ENCODE results near the gene NT5DC1. TPM values are rescaled to one million over a fixed set of nuclear protein-coding genes. Genes with fewer than 3 reads are reported as not detected.

The NT5DC1 gene
- total RNA-seq, 1 donor from 2014 or later, result 49.7 TPM

GRCh38 chr6:116175344-116175743 is 74.7 kb downstream of the NT5DC1 start:
- Histone ChIP-seq H3K4me3 (no peak overlapping the region), H3K27me3 (no peaks in the 10 kb centered on the region), H3K36me3 (no peaks in the 10 kb centered on the region), H3K27ac (no peak overlapping the region), H3K9me3 (no peaks in the 10 kb centered on the region), H3K4me1 (no peaks in the 10 kb centered on the region)
- no peak for ATAC-seq
- intact Hi-C loops (cut with DNase I), result no loop called here
- no peak for DNase-seq
- no peak for TF ChIP-seq CTCF (IDR thresholded peaks at IDR 0.05)

- no peak for ATAC-seq
Observed at GRCh38 chr6:116176596-116176995, 75.9 kb downstream of the NT5DC1 start.

GRCh38 chr6:116180375-116180774 is 79.7 kb downstream of the NT5DC1 start:
- no peaks in the 10 kb centered on the region for H3K27me3 ChIP-seq
- intact Hi-C loops (cut with DNase I), result no loop called here
- H3K9me3 ChIP-seq, result no peaks in the 10 kb centered on the region
- H3K4me1 ChIP-seq, result no peaks in the 10 kb centered on the region
- DNase-seq (no peak), ATAC-seq (no peak)
- H3K36me3 ChIP-seq, result no peaks in the 10 kb centered on the region
- H3K4me3 ChIP-seq, result no peak overlapping the region
- H3K27ac ChIP-seq, result no peak overlapping the region
- TF ChIP-seq CTCF (IDR thresholded peaks at IDR 0.05), result no peak

More at GRCh38 chr6:116176596-116176995, 75.9 kb downstream of the NT5DC1 start:
- no peaks in the 10 kb centered on the region for H3K27me3 ChIP-seq
- no peak overlapping the region for H3K4me3 ChIP-seq
- H3K36me3 ChIP-seq, result no peaks in the 10 kb centered on the region
- H3K27ac ChIP-seq, result no peak overlapping the region
- no peaks in the 10 kb centered on the region for H3K4me1 ChIP-seq
- no peak for TF ChIP-seq CTCF (IDR thresholded peaks at IDR 0.05)
- no peaks in the 10 kb centered on the region for H3K9me3 ChIP-seq
- DNase-seq, result no peak
- intact Hi-C loops (cut with DNase I), result no loop called here

- DNase-seq, result no peak
- no peak for TF ChIP-seq CTCF (IDR thresholded peaks at IDR 0.05)
- intact Hi-C loops (cut with DNase I), result no loop called here
Observed at GRCh38 chr6:116189472-116189871, 88.8 kb downstream of the NT5DC1 start.

GRCh38 chr6:116190550-116190949 is 89.9 kb downstream of the NT5DC1 start:
- DNase-seq, result no peak

More at GRCh38 chr6:116189472-116189871, 88.8 kb downstream of the NT5DC1 start:
- Histone ChIP-seq H3K27ac (no peak overlapping the region), H3K9me3 (no peaks in the 10 kb centered on the region), H3K27me3 (no peaks in the 10 kb centered on the region), H3K4me1 (peaks cover 10% of the 10 kb centered on the region), H3K36me3 (no peaks in the 10 kb centered on the region), H3K4me3 (no peak overlapping the region)
- ATAC-seq, result no peak

More at GRCh38 chr6:116190550-116190949, 89.9 kb downstream of the NT5DC1 start:
- H3K27ac ChIP-seq, result no peak overlapping the region
- no peaks in the 10 kb centered on the region for H3K9me3 ChIP-seq
- H3K36me3 ChIP-seq, result no peaks in the 10 kb centered on the region
- intact Hi-C loops (cut with DNase I), result no loop called here
- H3K27me3 ChIP-seq, result no peaks in the 10 kb centered on the region
- no peak for TF ChIP-seq CTCF (IDR thresholded peaks at IDR 0.05)
- no peak overlapping the region for H3K4me3 ChIP-seq
- no peak for ATAC-seq
- peaks cover 10% of the 10 kb centered on the region for H3K4me1 ChIP-seq

All from upper lobe of right lung (tissue), 1 donor.